ENCODE data around the gene CORO1C. TPM values are rescaled to one million over a fixed set of nuclear protein-coding genes. Genes with fewer than 3 reads are reported as not detected.

CORO1C gene
- 111 and 128 TPM in 2 replicates for total RNA-seq

GRCh38 chr12:108731105-108731865 is at the start of gene CORO1C:
Gene CORO1C (minus strand): TSS chr12:108731518. CDS start chr12:108701318, 30,200 bp downstream.

DNA sequence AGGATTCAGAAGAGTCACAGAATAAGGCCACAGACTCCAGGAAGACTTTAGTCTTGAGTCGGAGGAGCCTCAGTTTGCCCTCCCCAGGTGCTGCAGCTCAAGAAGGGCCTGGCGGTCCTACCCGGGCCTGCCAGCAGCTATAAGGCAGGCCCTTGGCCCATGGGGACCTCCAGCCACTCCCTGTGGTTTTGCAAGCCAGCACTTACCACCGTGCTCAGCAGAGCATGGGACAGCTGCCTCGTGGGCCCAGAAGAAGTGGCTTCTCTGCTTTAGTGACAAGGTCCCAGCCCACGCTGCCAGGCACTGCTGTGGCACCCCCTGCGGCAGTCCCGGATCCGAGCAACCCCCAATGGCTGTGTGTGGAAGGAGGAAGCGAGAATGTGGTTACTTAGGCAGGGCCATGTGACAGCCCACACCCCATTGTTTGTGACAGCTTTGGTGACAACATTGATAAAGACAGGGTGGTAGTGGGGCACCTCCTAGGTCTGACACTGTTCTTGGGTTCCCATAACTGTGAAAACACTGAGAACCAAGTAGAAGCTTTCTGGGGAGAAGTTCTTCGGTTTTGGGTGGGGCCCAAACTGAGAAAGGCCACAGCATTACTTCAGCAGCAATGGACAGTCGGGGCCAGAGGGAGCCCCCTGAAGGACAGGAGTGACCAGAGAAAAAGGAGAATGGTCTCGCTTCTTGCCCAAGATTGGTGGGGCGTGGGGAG is 97.6 kb downstream of the CORO1C start, which contains the start of gene SELPLG:
SELPLG (minus strand) TSS at position 361 of the 715 bp plus-strand sequence. CDS start 9,587 bp downstream, outside the sequence.

GRCh38 chr12:108597559-108598471 is 133.5 kb downstream of the CORO1C start, which contains the start of gene TMEM119:
Gene TMEM119 (minus strand): TSS chr12:108598084. CDS start chr12:108592383, 5,701 bp downstream.

Other genes starting within 250 kb of the CORO1C start
- 4.9 and 6.4 TPM in 2 replicates for gene FICD, start 216.2 kb downstream of the CORO1C start, total RNA-seq
- gene SART3, start 170.3 kb downstream of the CORO1C start, total RNA-seq: 29.7 and 58.3 TPM in 2 replicates
- 111 and 130 TPM in 2 replicates for gene ISCU, start 168.9 kb downstream of the CORO1C start, total RNA-seq
- 6.0 and 7.2 TPM in 2 replicates for gene TMEM119, start 133.4 kb downstream of the CORO1C start, total RNA-seq
- 0.29 and 1.6 TPM in 2 replicates for gene SELPLG, start 97.6 kb downstream of the CORO1C start, total RNA-seq
- 8.3 and 12.7 TPM in 2 replicates for gene SSH1, start 126.1 kb upstream of the CORO1C start, total RNA-seq
- gene DAO, start 148.6 kb upstream of the CORO1C start, total RNA-seq: not detected in 2 replicates

All from myometrial cell (primary cell).